IMR-90 (cell line): ENCODE measurements around the gene SEPTIN3. TPM values are rescaled to one million over a fixed set of nuclear protein-coding genes. Genes with fewer than 3 reads are reported as not detected.

Source experiments
- ATAC-seq: fragments of 200-7000 bp; cut with Tn5 transposase; 2 replicates; pipeline ENCODE4 v1.9.1; 2020; ENCODE audit warnings: low read depth, mild to moderate bottlenecking, moderate library complexity
- BruUV-seq: library from RNA; stranded (reverse); fragments of 400-500 nt; replicated peaks from 2 replicates; lab custom pipeline; 2021; lab: Mats Ljungman, UMichigan
- CTCF ChIA-PET: fragments of 300-600 bp; formaldehyde crosslinking; extraction: SDS; loops from one replicate; lab custom pipeline; 2021; ENCODE audit warnings: antibody characterized with exemption; lab: Yijun Ruan, JAX
- POLR2A ChIA-PET: fragments of 300-600 bp; sonication (Branson Sonifier 250); formaldehyde crosslinking; loops from one replicate; lab custom pipeline; 2022; ENCODE audit warnings: antibody characterized with exemption; ENCODE audit not compliant: unreplicated experiment; lab: Charles Lee
- DNase-seq: peaks from one replicate; pipeline ENCODE4 v3.0.0; 2013
- H2AFZ ChIP-seq: replicated peaks from 2 replicates; pipeline ENCODE3; 2013; ENCODE audit warnings: low read length, mild to moderate bottlenecking; ENCODE audit not compliant: poor library complexity
- H2AK5ac ChIP-seq: 2 replicates; pipeline ENCODE4 v1.6.1; 2013; ENCODE audit warnings: low read depth, low read length, inconsistent platforms
- H2AK9ac ChIP-seq: replicated peaks from 2 replicates; pipeline ENCODE3; 2013; ENCODE audit warnings: mild to moderate bottlenecking, low read depth, low read length, moderate library complexity; ENCODE audit not compliant: poor library complexity
- H2BK120ac ChIP-seq: 2 replicates; pipeline ENCODE4 v1.6.1; 2013; ENCODE audit warnings: low read depth, low read length, inconsistent platforms
- H2BK15ac ChIP-seq: 3 replicates; pipeline ENCODE4 v1.6.1; 2013; ENCODE audit warnings: low read depth, low read length, inconsistent platforms
- H2BK20ac ChIP-seq: 2 replicates; pipeline ENCODE4 v1.6.1; 2013; ENCODE audit warnings: low read depth, mild to moderate bottlenecking, inconsistent platforms, low read length, moderate library complexity
- H2BK5ac ChIP-seq: 2 replicates; pipeline ENCODE4 v1.6.1; 2013; ENCODE audit warnings: mild to moderate bottlenecking, low read depth, low read length, inconsistent platforms; ENCODE audit not compliant: poor library complexity, severe bottlenecking
- H3K14ac ChIP-seq: replicated peaks from 2 replicates; pipeline ENCODE4 v1.6.1; 2013; ENCODE audit warnings: low read depth, low read length, inconsistent platforms
- H3K18ac ChIP-seq: 2 replicates; pipeline ENCODE4 v1.6.1; 2013; ENCODE audit warnings: low read depth, low read length, control low read depth
- H3K23ac ChIP-seq: 2 replicates; pipeline ENCODE4 v1.6.1; 2013; ENCODE audit warnings: low read depth, low read length, inconsistent platforms
- H3K27ac ChIP-seq: 2 replicates; pipeline ENCODE4 v1.5.1; 2013; ENCODE audit warnings: mild to moderate bottlenecking, control low read depth, low read length; ENCODE audit not compliant: insufficient read depth
- H3K27me3 ChIP-seq: 2 replicates; pipeline ENCODE4 v1.6.1; 2013; ENCODE audit warnings: low read length; ENCODE audit not compliant: control insufficient read depth, insufficient read depth
- H3K36me3 ChIP-seq: 2 replicates; pipeline ENCODE4 v1.6.1; 2013; ENCODE audit warnings: low read length, mixed read lengths; ENCODE audit not compliant: control insufficient read depth, insufficient read depth
- H3K4ac ChIP-seq: 2 replicates; pipeline ENCODE4 v1.6.1; 2013; ENCODE audit warnings: low read depth, low read length, inconsistent platforms
- H3K4me1 ChIP-seq: 2 replicates; pipeline ENCODE4 v1.6.1; 2013; ENCODE audit warnings: low read length, mixed read lengths; ENCODE audit not compliant: control insufficient read depth, insufficient read depth
- H3K4me2 ChIP-seq: 2 replicates; pipeline ENCODE4 v1.6.1; 2013; ENCODE audit warnings: low read depth, mild to moderate bottlenecking, control low read depth, low read length, moderate library complexity
- H3K4me3 ChIP-seq: 2 replicates; pipeline ENCODE4 v1.5.1; 2013; ENCODE audit warnings: low read depth, mild to moderate bottlenecking, control low read depth, low read length, moderate library complexity; ENCODE audit not compliant: insufficient read depth
- H3K56ac ChIP-seq: 2 replicates; pipeline ENCODE4 v1.6.1; 2013; ENCODE audit warnings: low read length, inconsistent platforms; ENCODE audit not compliant: insufficient read depth; ENCODE audit errors: extremely low read depth
- H3K79me1 ChIP-seq, 2 experiments: 2 replicates each; pipeline ENCODE4 v1.6.1; 2013; ENCODE audit warnings: low read length in 2 of 2, inconsistent platforms in 1 of 2, low read depth in 1 of 2
- H3K9ac ChIP-seq: 2 replicates; pipeline ENCODE4 v1.6.1; 2013; ENCODE audit warnings: low read depth, low read length, control low read depth
- H3K9me1 ChIP-seq: 2 replicates; pipeline ENCODE4 v1.6.1; 2013; ENCODE audit warnings: low read length, inconsistent platforms; ENCODE audit not compliant: insufficient read depth
- H3K9me3 ChIP-seq: 2 replicates; pipeline ENCODE4 v1.6.1; 2013; ENCODE audit warnings: low read length; ENCODE audit not compliant: control insufficient read depth, insufficient read depth
- H4K20me1 ChIP-seq: 2 replicates; pipeline ENCODE4 v1.6.1; 2013; ENCODE audit warnings: low read length, inconsistent platforms; ENCODE audit not compliant: insufficient read depth
- H4K5ac ChIP-seq: 2 replicates; pipeline ENCODE4 v1.6.1; 2013; ENCODE audit warnings: mild to moderate bottlenecking, low read depth, low read length, control low read depth
- H4K8ac ChIP-seq, 2 experiments: 2 replicates each; pipeline ENCODE4 v1.6.1; 2013; ENCODE audit warnings: low read depth in 2 of 2, low read length in 2 of 2, control low read depth in 1 of 2, inconsistent platforms in 1 of 2
- H4K91ac ChIP-seq: 2 replicates; pipeline ENCODE4 v1.6.1; 2013; ENCODE audit warnings: low read depth, low read length, inconsistent platforms; ENCODE audit not compliant: insufficient read depth
- BHLHE40 ChIP-seq: fragments of 150-350 bp; IDR thresholded peaks from 2 replicates; pipeline ENCODE4 v1.6.1; 2016; ENCODE audit warnings: mild to moderate bottlenecking, low read depth, low read length
- CEBPB ChIP-seq: IDR thresholded peaks from 2 replicates; pipeline ENCODE4 v1.6.1; 2012; ENCODE audit warnings: low read depth, low read length, improper control_type of control experiment
- CHD1 ChIP-seq: IDR thresholded peaks from 2 replicates; pipeline ENCODE4 v1.6.1; 2012; ENCODE audit warnings: low read depth, low read length, improper control_type of control experiment
- FOS ChIP-seq: fragments of 150-350 bp; IDR thresholded peaks from 2 replicates; pipeline ENCODE4 v1.6.1; 2016; ENCODE audit warnings: low read depth, low read length
- MAFK ChIP-seq: IDR thresholded peaks from 2 replicates; pipeline ENCODE4 v1.6.1; 2012; ENCODE audit warnings: low read depth, low read length, improper control_type of control experiment
- MAZ ChIP-seq: IDR thresholded peaks from 2 replicates; pipeline ENCODE4 v1.6.1; 2012; ENCODE audit warnings: low read depth, mild to moderate bottlenecking, low read length, improper control_type of control experiment, moderate library complexity, borderline replicate concordance
- MXI1 ChIP-seq: IDR thresholded peaks from 2 replicates; pipeline ENCODE4 v1.6.1; 2012; ENCODE audit warnings: low read depth, mild to moderate bottlenecking, low read length, moderate library complexity, borderline replicate concordance
- NFE2L2 ChIP-seq: fragments of 150-350 bp; IDR thresholded peaks from 2 replicates; pipeline ENCODE4 v1.6.1; 2016; ENCODE audit warnings: low read depth, mild to moderate bottlenecking, low read length
- POLR2A ChIP-seq: IDR thresholded peaks from 2 replicates; pipeline ENCODE4 v1.6.1; 2012; ENCODE audit warnings: mild to moderate bottlenecking, low read depth, low read length
- RAD21 ChIP-seq: IDR thresholded peaks from 2 replicates; pipeline ENCODE4 v1.6.1; 2012; ENCODE audit warnings: low read length, improper control_type of control experiment
- RCOR1 ChIP-seq: IDR thresholded peaks from 2 replicates; pipeline ENCODE4 v1.6.1; 2012; ENCODE audit warnings: mild to moderate bottlenecking, low read length, improper control_type of control experiment; ENCODE audit not compliant: insufficient replicate concordance
- RFX5 ChIP-seq: IDR thresholded peaks from 2 replicates; pipeline ENCODE4 v1.8.0; 2012; ENCODE audit warnings: low read depth, mild to moderate bottlenecking, low read length, moderate library complexity
- SMC3 ChIP-seq: fragments of 150-350 bp; IDR thresholded peaks from 2 replicates; pipeline ENCODE4 v1.6.1; 2016; ENCODE audit warnings: low read depth, mild to moderate bottlenecking, antibody characterized with exemption, low read length, moderate library complexity
- USF2 ChIP-seq: fragments of 150-350 bp; IDR thresholded peaks from 2 replicates; pipeline ENCODE4 v1.6.1; 2017; ENCODE audit warnings: mild to moderate bottlenecking, antibody characterized with exemption, low read length, low read depth
- WGBS, 2 experiments: methylation state at CpG; one replicate each; pipeline versions ENCODE4 v1.1.5 to v1.1.7; 2013; ENCODE audit warnings: missing lambda C conversion rate in 2 of 2; ENCODE audit not compliant: insufficient read length in 1 of 2; ENCODE audit errors: extremely low coverage in 2 of 2; 5-methylcytosine and 5-hydroxymethylcytosine counted together
- dilution Hi-C: fragments of 300-500 bp; cut with HindIII; formaldehyde crosslinking; loops from one replicate; pipeline ENCODE4 v1.14.3; 2018; ENCODE audit warnings: low sequenced_read_pairs; ENCODE audit not compliant: unreplicated experiment
- in situ Hi-C: fragments of 300-500 bp; cut with MboI; formaldehyde crosslinking; loops from 3 replicates; pipeline ENCODE4 v1.14.3; 2019; ENCODE audit warnings: low sequenced_read_pairs, inconsistent platforms, mixed read lengths
- intact Hi-C: fragments of 100-400 bp; cut with micrococcal nuclease; formaldehyde crosslinking; loops from 2 replicates; pipeline ENCODE4 v1.10.0; 2022
- polyA plus RNA-seq, 3 experiments: library from polyadenylated mRNA; depleted of rRNA; stranded (reverse); fragments of >200 nt; gene quantifications; 2 replicates each; pipeline ENCODE4 v1.2.3, GENCODE V29; 2012; ENCODE audit warnings: low replicate concordance in 1 of 3
- total RNA-seq: library from RNA; depleted of rRNA; stranded (reverse); fragments of >200 nt; gene quantifications from 2 replicates; pipeline ENCODE4 v1.2.3, GENCODE V29; 2012
- TF ChIP-seq, protein P1 (sequence below): fragments of 150-350 bp; IDR thresholded peaks from 2 replicates; pipeline ENCODE4 v1.6.1; 2016; ENCODE audit warnings: low read depth, mild to moderate bottlenecking, low read length, moderate library complexity, borderline replicate concordance
- TF ChIP-seq, protein P2 (sequence below): conservative IDR thresholded peaks from 2 replicates; pipeline ENCODE4 v1.5.1; 2012; ENCODE audit warnings: mild to moderate bottlenecking, low read depth, low read length, improper control_type of control experiment

Gene SEPTIN3
- total and polyA plus RNA-seq, 2 of the 4 experiments (the other 2 are of a cell fraction) = 0.15 to 0.18 TPM

GRCh38 chr22:41923595-41924276 lies 45.5 kb upstream of the SEPTIN3 start:
- in situ Hi-C loops (no loop called here), intact Hi-C loops (no loop called here), dilution Hi-C loops (no loop called here)
- Histone ChIP-seq H2BK120ac (no peak overlapping the region), H3K18ac (no peak overlapping the region), H3K4ac (no peak overlapping the region), H3K9ac (no peak overlapping the region), H4K91ac (no peak overlapping the region), H3K27me3 (peaks cover 23% of the 10 kb centered on the region), H3K36me3 (no peaks in the 10 kb centered on the region), H4K5ac (no peak overlapping the region), H3K9me3 (no peaks in the 10 kb centered on the region), H2AK9ac (no peak overlapping the region), H2AFZ (no peak overlapping the region), H3K23ac (no peak overlapping the region), H2AK5ac (no peak overlapping the region), H3K4me3 (no peak overlapping the region), H3K4me1 (no peaks in the 10 kb centered on the region), H4K20me1 (no peaks in the 10 kb centered on the region), H3K4me2 (no peak overlapping the region), H2BK5ac (no peak overlapping the region), H3K79me1 (no peaks in the 10 kb centered on the region), H2BK15ac (no peak overlapping the region), H2BK20ac (no peak overlapping the region), H3K27ac (no peak overlapping the region), H3K9me1 (no peaks in the 10 kb centered on the region), H3K14ac (no peak overlapping the region), H4K8ac (no peak overlapping the region), H3K56ac (no peak overlapping the region; the same call in 1 of the 2 replicates)
- ATAC-seq = no peak
- CTCF ChIA-PET = interaction anchor here (1.3 kb wide), 1 partner anchor 17 kb away, joined by 3 read pairs; no protein-coding TSS in a partner anchor
- POLR2A ChIA-PET = no interaction called here
- DNase-seq = no peak
- 64% methylated on average over 2 of the region's 14 CpGs; no CpG with 5 or more reads in 1 of the 2 experiments for WGBS, 2 experiments
- TF ChIP-seq, protein P1, sequence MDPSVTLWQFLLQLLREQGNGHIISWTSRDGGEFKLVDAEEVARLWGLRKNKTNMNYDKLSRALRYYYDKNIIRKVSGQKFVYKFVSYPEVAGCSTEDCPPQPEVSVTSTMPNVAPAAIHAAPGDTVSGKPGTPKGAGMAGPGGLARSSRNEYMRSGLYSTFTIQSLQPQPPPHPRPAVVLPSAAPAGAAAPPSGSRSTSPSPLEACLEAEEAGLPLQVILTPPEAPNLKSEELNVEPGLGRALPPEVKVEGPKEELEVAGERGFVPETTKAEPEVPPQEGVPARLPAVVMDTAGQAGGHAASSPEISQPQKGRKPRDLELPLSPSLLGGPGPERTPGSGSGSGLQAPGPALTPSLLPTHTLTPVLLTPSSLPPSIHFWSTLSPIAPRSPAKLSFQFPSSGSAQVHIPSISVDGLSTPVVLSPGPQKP = no peak
- no peak for TF ChIP-seq RAD21
- no peak for TF ChIP-seq MXI1
- TF ChIP-seq MAZ = no peak
- TF ChIP-seq RCOR1 = no peak
- no peak for TF ChIP-seq RFX5
- no peak for TF ChIP-seq CHD1
- no peak for TF ChIP-seq BHLHE40
- TF ChIP-seq FOS = no peak
- no peak for TF ChIP-seq NFE2L2
- TF ChIP-seq SMC3 = no peak
- no peak for TF ChIP-seq CEBPB
- TF ChIP-seq MAFK = no peak
- TF ChIP-seq USF2 = no peak
- no peak for TF ChIP-seq POLR2A
- TF ChIP-seq, protein P2, sequence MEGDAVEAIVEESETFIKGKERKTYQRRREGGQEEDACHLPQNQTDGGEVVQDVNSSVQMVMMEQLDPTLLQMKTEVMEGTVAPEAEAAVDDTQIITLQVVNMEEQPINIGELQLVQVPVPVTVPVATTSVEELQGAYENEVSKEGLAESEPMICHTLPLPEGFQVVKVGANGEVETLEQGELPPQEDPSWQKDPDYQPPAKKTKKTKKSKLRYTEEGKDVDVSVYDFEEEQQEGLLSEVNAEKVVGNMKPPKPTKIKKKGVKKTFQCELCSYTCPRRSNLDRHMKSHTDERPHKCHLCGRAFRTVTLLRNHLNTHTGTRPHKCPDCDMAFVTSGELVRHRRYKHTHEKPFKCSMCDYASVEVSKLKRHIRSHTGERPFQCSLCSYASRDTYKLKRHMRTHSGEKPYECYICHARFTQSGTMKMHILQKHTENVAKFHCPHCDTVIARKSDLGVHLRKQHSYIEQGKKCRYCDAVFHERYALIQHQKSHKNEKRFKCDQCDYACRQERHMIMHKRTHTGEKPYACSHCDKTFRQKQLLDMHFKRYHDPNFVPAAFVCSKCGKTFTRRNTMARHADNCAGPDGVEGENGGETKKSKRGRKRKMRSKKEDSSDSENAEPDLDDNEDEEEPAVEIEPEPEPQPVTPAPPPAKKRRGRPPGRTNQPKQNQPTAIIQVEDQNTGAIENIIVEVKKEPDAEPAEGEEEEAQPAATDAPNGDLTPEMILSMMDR = no peak
- no TSS peak for BruUV-seq
